CD4-positive, alpha-beta T cell treated with Interleukin-17A for 4 hours (primary cell): ENCODE results near the gene HOXB6.

Source experiments
- DNase-seq: peaks from one replicate; pipeline ENCODE4 v3.0.0-alpha.2; 2020; ENCODE audit warnings: mixed read lengths

HOXB6 gene

DNA sequence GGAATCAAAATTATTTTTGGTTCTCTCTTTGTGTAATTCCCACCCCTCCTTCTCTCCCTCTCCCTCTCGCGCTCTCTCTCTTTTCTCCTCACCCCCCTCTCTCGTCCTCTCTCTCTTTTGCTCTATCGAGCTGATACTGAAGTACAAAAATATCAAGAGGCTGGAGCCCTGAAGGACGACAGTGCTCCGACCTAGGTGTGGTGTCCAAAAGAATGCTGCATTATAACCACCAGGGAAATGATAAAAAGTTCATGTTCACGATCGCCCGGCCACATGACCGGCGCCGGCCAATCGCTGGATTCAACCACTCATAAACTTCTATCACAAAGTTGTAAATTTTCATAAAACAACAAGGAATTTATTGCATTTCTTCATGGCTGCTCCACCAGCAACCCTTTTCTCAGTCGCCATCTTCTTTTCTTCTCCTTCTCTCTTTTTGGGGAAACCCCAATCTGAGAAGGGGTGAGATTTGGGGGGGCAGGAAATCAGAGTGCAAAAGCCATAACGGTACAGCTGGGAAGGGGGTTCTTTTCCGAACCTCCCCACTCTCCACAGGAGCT lies at the start of gene HOXB6:
Gene HOXB6, minus strand, starts transcription at position 217 of the 560 bp plus-strand sequence. CDS start 6,836 bp downstream, outside the sequence.
- no peak for DNase-seq

GRCh38 chr17:48649741-48650140 lies 45.0 kb upstream of the HOXB6 start:
- DNase-seq, result no peak

- DNase-seq, result no peak
Observed at GRCh38 chr17:48647963-48648245, 43.1 kb upstream of the HOXB6 start.

DNA sequence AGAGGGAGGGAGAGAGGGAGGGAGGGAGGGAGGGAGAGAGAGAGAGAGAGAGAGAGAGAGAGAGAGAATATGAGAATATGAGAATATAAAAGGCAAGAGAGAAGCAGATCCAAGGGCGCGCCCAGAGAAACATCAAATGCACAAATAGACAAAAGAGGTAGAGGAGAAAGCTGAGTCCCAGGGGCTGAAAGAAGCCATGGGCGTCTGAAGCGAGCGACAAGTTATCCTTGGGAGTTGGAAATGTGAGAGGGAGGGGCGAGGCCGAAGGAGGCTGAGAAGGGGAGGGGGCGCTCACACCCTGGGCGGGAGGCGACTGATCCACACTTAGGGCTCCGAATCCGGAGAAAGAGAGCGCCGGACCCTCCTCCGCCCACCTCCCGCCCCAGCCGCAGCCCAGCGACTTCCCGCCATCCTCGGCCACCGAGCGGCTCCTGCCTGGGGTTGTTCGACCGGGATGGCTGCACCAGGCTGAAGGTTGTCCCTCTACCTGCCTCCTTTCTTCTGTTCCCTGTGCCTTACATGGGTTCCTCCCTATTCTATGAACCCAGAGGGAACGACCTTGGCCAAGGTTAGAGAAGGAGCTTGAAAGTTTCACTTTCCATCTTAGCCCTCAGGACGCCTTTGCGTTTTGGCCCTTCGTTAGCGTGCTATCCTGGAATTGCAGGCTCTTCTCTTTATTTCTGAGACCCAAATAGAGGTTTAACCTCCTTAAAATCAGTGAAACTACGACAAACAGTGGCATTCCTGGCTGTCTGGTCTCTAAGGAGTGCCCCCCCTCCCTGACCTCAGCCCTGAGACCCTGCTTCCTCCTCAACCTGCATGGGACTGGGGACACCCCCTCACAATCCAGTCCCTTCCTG lies 42.5 kb upstream of the HOXB6 start:
- DNase-seq, result no peak

- DNase-seq, result peak; percentile 38
Observed at GRCh38 chr17:48646183-48647102, 41.7 kb upstream of the HOXB6 start.

DNA sequence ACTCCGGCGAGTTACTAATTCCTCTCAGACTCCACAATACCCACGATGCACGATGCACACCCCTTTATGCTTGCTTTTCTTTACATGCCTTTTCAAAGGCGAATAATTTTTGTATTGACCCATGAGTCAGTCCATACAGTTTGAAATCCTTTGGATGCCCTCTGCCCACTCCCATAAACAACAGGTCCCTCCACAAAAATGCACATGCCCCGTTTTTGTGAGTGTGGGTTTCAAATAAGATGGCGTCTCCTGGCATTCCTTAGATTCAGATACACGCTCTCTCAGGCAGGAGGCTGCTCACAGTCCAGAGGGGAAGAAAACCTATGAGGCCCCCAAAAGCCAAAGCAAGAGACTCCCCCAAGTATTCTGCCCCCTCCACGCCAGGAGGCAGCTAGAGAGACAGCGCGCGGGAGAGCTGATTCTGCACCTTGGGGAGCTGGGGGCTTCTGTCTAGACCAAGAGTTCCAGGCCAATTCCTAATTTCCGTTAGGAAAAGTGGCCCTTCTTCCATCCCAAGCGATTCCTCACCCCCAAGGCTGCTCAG lies 40.9 kb upstream of the HOXB6 start:
- no peak for DNase-seq

DNA sequence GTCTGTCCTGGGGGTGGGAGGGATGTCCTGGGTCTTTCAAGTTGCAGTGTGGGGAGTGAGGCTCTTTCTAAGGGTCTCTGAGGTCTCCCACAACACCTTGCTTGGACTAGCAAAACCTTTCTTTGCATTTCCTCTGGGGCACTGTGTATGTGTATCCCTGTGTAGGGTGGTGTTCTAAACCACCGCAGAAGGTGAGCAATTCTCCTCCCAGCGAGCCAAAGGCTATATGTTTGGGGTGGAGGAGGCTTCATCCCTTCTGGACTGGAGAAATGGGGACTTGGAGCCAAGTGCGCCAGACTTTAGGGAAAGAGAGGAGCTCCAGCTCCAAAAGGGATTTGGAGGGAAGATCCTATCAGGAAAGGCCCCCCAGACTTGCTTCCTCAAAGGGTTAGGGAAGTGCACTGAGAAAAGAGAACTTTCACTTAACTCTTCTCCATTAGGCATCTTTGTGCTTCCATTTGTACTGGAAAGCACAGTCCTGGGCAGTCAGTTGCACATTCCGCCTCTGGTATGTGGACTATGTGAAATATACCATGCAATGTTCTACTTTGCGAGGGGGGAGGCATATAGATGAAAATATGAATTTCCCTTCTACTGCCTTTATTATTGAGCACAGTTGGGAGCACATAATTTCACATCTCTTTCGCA lies 40.2 kb upstream of the HOXB6 start:
- no peak for DNase-seq

GRCh38 chr17:48644159-48644558 lies 39.4 kb upstream of the HOXB6 start:
- DNase-seq, result no peak

- no peak for DNase-seq
Observed at GRCh38 chr17:48643697-48644012, 38.9 kb upstream of the HOXB6 start.

- DNase-seq, result no peak
Observed at GRCh38 chr17:48642843-48643696, 38.3 kb upstream of the HOXB6 start.

DNA sequence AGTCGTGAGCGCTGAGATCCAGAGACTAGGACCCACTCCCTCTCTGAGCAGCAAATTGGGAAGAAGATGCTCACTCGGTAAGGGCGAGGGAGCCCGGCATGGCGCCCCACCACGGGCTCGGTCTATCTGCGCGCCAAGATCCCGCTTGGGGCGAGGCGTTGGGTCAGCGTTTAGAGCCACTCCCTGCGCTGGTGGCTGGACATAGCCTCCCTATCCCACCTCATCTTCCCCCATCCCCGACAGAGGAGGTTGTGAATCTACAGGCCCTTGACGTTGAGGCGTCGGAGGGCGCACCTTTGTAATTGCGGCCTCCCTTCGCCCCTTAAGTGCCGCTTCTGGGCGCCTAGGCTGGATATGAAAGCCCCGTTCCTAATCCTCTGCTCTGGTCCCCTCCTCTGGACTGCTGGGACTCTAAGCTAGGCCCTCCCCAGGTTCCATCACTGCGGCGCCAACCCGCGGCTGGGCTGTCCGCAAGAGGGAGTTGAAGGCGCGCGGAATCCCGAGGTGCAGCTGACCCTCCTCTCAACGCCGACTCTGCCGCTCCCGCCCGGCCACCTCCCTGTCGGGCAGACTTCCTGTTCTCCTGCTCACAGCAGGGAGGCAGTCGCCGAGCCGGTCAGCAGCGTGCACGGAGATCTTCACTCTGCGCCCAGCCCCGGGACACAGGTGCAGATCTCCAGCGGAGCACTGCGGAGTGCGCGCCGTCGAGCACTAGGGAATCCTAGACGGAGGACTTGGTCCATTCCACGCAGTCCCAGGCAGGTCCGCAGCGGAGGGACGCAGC lies 37.5 kb upstream of the HOXB6 start:
- DNase-seq, result no peak

- DNase-seq, result no peak
Observed at GRCh38 chr17:48641541-48642058, 36.8 kb upstream of the HOXB6 start.

DNA sequence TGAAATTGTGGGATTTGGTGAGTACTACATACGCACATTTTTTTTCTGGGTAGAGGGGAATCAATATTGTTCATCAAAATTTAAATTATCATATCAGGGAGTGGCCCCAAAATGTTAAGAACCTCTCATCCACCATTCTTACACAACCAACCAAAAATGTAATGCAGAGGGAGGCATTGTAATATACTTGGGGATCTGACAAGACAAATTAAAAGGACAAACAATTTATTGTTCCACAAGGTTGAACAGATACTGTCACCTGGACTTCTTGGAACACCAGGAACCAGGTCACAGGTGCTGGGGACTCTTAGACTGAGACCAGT lies 36.0 kb upstream of the HOXB6 start:
- no peak for DNase-seq

DNA sequence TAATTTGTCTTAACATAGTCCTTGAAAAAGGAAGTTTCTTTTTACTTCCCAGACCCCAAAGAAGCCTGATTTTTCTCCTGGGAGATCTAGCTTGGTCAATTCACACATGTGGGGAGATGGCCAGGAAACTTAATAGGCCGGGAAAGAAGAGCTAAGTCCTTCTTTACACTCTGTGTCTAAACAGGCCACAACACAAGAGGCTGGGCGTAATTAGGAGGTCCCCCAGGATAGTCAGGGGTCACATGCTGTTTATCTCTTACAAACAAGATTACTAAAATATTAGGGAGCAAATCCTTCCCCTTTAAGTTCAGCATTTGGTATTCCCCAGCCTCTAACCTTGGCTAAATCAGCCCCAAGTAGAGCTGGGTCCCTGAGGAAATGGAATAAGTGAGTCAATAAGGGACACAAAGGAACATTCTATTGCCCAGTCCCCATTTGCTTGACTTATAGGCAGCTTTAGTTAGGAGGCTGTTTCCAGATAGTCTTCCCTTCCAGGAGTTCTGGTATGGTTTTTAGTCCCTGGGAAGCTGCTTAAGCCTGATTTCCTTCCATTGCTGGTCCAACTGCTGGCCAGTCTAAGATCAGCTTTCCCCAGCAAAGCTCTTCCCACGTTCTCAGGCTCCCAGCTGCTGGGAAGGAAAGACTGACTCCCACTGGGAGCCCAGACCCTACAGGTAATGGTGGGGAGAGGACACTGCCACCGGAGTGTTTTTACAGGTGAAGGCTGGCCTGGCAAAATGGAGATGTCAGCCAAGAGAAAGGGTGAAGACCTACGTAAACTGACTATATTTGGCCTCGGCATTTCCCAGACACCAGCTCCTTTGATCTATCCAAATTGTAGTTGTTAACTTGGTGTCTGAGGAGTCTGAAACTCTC lies 35.4 kb upstream of the HOXB6 start:
- no peak for DNase-seq

- no peak for DNase-seq
Observed at GRCh38 chr17:48639136-48639535, 34.4 kb upstream of the HOXB6 start.

DNA sequence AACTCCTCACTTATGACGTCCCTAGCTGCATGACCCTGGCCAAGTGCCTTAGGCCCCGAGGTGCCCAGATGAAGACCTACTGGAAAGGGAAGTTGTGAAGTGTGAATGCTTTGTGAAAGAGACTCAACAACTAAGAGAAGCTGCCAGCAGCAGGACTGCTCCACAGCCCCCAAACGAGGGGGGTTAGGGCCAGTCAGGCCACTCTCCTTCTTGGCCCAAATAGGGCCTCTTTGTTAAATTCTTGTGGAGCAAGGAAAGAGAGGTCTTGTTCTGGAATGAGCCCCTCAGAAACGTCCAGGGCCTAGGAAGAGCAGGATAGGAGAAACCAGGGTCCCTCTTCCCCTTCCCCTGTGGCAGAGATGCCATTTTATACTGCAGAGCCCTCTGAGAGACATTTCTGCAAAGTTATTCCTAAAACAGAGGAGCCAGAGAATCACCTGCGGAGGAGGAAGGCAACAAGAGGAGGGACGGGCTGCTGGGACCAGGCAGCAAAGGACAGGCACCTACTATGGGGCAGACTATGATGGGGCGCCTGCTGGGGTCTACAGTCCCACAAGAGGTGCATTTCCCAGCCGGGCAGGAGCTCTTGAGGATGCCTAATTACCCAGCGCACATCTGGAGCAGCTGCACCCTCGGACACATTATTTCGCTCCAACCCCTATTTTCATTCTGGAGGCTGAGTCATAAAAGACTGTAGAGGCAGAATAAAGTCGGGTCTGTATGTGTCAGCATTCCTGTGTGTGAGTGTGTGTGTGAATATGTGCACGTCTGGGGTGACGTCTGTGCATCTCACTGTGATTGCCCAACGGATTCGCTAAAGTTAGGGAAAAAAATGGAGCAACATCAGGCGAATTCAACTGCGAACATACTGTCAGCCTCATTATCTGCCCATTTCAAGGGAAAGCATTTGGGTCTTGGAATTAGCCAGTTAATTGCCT lies 32.8 kb upstream of the HOXB6 start:
- DNase-seq, result no peak

DNA sequence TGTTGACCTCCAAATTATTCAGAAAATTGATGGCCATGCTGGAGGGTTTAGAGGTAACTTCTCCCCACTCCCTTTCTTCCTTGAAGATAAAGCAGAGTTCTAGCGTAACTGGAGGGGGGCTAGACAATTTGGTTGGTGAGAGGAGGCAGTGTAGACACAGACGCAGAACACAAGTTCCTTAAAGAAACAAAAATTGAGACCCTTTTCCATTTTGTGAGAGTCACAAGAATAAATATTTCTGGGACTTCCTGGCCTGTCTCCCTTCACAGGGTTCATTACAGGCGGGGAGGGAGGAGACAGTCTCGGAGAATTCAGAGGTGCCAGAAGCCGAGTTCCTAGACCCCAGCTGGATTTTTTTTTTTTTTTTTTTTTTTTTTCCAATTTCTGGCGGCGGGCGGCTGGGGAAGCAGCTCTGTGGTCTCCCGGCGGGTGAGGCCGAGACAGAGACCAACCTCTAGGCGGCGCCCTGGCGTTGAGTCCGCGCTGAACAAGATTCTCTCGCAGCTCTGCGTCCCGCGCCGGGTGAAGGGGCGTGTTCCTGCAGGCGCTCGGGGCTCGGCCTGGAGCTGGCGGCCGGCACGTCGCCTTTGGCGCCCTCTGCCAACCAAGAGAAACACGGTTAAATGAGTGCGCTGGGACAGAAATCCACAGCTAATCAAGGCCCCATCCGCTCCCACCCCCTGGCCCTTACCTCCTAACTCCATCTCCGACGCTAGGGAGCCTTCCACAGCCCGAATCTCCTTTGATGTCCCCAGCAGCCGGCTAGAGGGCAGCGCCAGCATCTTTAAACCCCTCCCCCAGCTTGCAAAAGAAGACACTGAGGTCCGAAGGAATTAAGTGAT lies 31.6 kb upstream of the HOXB6 start:
- DNase-seq, result peak; percentile 76
